Measurements from ENCODE around the gene UCP1.
A peak's percentile ranks its signal among the peaks of the same experiment; 100 is the strongest.

The UCP1 gene, protein sequence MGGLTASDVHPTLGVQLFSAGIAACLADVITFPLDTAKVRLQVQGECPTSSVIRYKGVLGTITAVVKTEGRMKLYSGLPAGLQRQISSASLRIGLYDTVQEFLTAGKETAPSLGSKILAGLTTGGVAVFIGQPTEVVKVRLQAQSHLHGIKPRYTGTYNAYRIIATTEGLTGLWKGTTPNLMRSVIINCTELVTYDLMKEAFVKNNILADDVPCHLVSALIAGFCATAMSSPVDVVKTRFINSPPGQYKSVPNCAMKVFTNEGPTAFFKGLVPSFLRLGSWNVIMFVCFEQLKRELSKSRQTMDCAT

DNA sequence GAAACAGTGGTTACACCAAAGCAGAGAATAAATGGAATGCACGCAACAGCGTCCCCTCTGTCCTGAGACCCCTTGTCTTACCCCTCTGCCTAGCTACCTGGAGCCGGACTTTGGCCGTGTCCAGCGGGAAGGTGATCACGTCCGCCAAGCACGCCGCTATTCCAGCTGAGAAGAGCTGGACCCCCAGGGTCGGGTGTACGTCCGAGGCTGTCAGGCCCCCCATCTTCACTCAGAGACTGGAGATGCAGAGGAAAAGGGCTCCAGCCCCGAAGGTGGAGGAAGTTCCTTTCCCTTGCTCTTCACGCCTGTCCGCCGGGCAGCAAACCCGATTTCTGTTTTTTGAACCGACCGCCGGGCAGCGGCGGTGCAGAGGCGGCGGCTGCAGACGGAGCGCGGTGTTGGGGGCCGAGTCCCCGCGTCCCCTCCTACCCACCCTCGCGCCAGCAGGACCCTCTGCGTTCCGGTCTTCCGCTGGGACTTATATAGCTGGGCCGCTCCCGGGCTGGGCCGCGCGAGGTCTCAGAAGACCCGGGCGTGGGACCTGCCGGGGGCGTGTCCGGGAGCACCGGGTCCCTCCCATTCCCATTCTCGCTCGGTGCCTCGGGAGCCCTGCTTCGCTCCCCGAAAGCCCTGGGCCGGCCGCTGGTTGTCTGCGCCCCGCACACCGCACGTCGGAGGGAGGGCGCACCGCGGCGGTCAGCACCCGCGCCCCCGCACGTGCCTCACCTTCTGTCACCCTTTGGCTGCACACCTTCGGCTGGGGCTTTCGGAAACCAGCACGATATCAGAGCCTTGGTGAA lies at the start of gene UCP1:
Gene UCP1 (minus strand): TSS at position 455 of the 800 bp plus-strand sequence. CDS start 232 bp downstream, at position 223.
- H3K4me3 ChIP-seq (ENCODE audit: low read length) = no peak within 1 kb of the TSS

DNA sequence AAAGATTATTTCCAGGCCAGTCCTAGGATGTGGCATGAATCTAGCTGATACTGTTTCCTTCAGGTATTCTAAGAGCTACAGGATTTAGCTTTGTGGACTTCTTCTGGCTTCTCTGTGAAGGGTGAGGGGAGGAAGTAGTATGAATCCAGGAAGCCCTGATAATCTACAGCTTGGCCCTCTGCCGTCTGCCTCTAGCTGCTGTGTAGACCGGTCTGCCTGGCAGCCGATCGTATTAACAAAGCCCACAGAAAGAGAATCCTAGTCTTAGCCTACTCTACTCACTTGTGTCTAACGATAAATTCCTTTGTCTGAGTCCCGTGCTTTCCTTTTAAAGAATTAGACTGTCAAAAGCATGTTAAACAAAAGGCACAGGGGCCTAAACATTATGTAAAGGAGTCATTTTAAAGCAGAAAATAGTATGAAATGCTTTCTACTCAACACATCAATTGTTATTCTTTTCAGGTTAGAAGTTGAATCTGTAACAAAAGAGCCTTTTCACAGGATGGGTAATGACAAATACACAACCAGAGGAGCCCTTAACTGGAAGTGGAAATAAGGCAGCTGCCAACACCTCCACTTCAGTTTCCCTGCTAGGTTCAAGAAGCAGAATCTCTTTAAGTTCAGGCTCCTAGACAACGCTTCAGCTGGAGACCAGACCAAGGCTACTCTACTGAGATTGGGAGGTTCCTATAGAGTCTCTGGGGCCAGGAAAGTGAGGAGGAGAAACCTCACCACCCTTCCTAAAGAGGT lies 48.9 kb upstream of the UCP1 start:
- H4K20me1 ChIP-seq (ENCODE audit: control insufficient read depth, insufficient read depth, low read depth, low read length) = no peaks in the 10 kb centered on the region
- TF ChIP-seq EZH2phosphoT487 (IDR thresholded peaks at IDR 0.05; ENCODE audit: borderline replicate concordance, low read length) = no peak
- no peak overlapping the region for H3K4me2 ChIP-seq (ENCODE audit: low read length)
- H3K9me2 ChIP-seq (replicated peaks; ENCODE audit: control insufficient read depth, low read length) = no peaks in the 10 kb centered on the region
- no peaks in the 10 kb centered on the region for H3K36me3 ChIP-seq (ENCODE audit: control insufficient read depth, low read length)
- H3K4me1 ChIP-seq (ENCODE audit: control insufficient read depth, low read length) = peaks cover 81% of the 10 kb centered on the region
- no peaks in the 10 kb centered on the region for H3K27me3 ChIP-seq (ENCODE audit: control insufficient read depth, low read length)
- no peaks in the 10 kb centered on the region for H3K79me2 ChIP-seq (ENCODE audit: control insufficient read depth, low read length)
- no peak overlapping the region for H3K4me3 ChIP-seq (ENCODE audit: low read length)
- no peak overlapping the region for H3K27ac ChIP-seq (ENCODE audit: low read depth, low read length)
- H3F3A ChIP-seq (ENCODE audit: control insufficient read depth, insufficient read depth) = peaks cover 10% of the 10 kb centered on the region
- no peaks in the 10 kb centered on the region for H3K9me3 ChIP-seq (ENCODE audit: control insufficient read depth, insufficient read depth, low read length)

More for the DNA sequence above, at the start of gene UCP1:
- H3K27ac ChIP-seq (ENCODE audit: low read depth, low read length) = no peak within 1 kb of the TSS
- no peaks in the 10 kb centered on the region for H3F3A ChIP-seq (ENCODE audit: control insufficient read depth, insufficient read depth)
- no peaks in the 10 kb centered on the region for H3K9me2 ChIP-seq (replicated peaks; ENCODE audit: control insufficient read depth, low read length)
- H4K20me1 ChIP-seq (ENCODE audit: control insufficient read depth, insufficient read depth, low read depth, low read length) = no peaks in the 10 kb centered on the region
- TF ChIP-seq CTCF (IDR thresholded peaks at IDR 0.05; ENCODE audit: low read depth, low read length, poor library complexity, severe bottlenecking) = no peak
- TF ChIP-seq EZH2phosphoT487 (IDR thresholded peaks at IDR 0.05; ENCODE audit: borderline replicate concordance, low read length) = 0 out of 2 replicates have a peak, but pooled peaks have one; percentile 44
- no peaks in the 10 kb centered on the region for H3K36me3 ChIP-seq (ENCODE audit: control insufficient read depth, low read length)
- no peaks in the 10 kb centered on the region for H3K9me3 ChIP-seq (ENCODE audit: control insufficient read depth, insufficient read depth, low read length)
- no peaks in the 10 kb centered on the region for H3K4me1 ChIP-seq (ENCODE audit: control insufficient read depth, low read length)
- peaks cover 44% of the 10 kb centered on the region for H3K27me3 ChIP-seq (ENCODE audit: control insufficient read depth, low read length)
- no peaks in the 10 kb centered on the region for H3K79me2 ChIP-seq (ENCODE audit: control insufficient read depth, low read length)
- no peak within 1 kb of the TSS for H3K4me2 ChIP-seq (ENCODE audit: low read length)

- H3K79me2 ChIP-seq (ENCODE audit: control insufficient read depth, low read length) = no peaks in the 10 kb centered on the region
- H3K4me3 ChIP-seq (ENCODE audit: low read length) = no peak overlapping the region
- no peak overlapping the region for H3K27ac ChIP-seq (ENCODE audit: low read depth, low read length)
- peaks cover 75% of the 10 kb centered on the region for H3K4me1 ChIP-seq (ENCODE audit: control insufficient read depth, low read length)
- TF ChIP-seq EZH2phosphoT487 (IDR thresholded peaks at IDR 0.05; ENCODE audit: borderline replicate concordance, low read length) (no peak), CTCF (IDR thresholded peaks at IDR 0.05; ENCODE audit: low read depth, low read length, poor library complexity, severe bottlenecking) (no peak)
- H3K36me3 ChIP-seq (ENCODE audit: control insufficient read depth, low read length) = no peaks in the 10 kb centered on the region
- H3K9me3 ChIP-seq (ENCODE audit: control insufficient read depth, insufficient read depth, low read length) = no peaks in the 10 kb centered on the region
- H3K4me2 ChIP-seq (ENCODE audit: low read length) = 0 out of 2 replicates have a peak overlapping the region, but pooled peaks have one; percentile 14
- no peaks in the 10 kb centered on the region for H3K9me2 ChIP-seq (replicated peaks; ENCODE audit: control insufficient read depth, low read length)
- no peaks in the 10 kb centered on the region for H4K20me1 ChIP-seq (ENCODE audit: control insufficient read depth, insufficient read depth, low read depth, low read length)
- no peaks in the 10 kb centered on the region for H3K27me3 ChIP-seq (ENCODE audit: control insufficient read depth, low read length)
- peaks cover under 1% of the 10 kb centered on the region; the same call in 1 of the 2 replicates for H3F3A ChIP-seq (ENCODE audit: control insufficient read depth, insufficient read depth)
These were observed 46.7 kb upstream of the UCP1 start for GRCh38 chr4:140615451-140615850.

All from DOHH2 (cell line).